COLO668 (cell line): ENCODE data around the gene GJA3.

Experiments used
- DNase-seq: peaks from one replicate; lab custom pipeline; 2025; ENCODE audit not compliant: unreplicated experiment; lab: John Stamatoyannopoulos, UW

GJA3 gene

DNA sequence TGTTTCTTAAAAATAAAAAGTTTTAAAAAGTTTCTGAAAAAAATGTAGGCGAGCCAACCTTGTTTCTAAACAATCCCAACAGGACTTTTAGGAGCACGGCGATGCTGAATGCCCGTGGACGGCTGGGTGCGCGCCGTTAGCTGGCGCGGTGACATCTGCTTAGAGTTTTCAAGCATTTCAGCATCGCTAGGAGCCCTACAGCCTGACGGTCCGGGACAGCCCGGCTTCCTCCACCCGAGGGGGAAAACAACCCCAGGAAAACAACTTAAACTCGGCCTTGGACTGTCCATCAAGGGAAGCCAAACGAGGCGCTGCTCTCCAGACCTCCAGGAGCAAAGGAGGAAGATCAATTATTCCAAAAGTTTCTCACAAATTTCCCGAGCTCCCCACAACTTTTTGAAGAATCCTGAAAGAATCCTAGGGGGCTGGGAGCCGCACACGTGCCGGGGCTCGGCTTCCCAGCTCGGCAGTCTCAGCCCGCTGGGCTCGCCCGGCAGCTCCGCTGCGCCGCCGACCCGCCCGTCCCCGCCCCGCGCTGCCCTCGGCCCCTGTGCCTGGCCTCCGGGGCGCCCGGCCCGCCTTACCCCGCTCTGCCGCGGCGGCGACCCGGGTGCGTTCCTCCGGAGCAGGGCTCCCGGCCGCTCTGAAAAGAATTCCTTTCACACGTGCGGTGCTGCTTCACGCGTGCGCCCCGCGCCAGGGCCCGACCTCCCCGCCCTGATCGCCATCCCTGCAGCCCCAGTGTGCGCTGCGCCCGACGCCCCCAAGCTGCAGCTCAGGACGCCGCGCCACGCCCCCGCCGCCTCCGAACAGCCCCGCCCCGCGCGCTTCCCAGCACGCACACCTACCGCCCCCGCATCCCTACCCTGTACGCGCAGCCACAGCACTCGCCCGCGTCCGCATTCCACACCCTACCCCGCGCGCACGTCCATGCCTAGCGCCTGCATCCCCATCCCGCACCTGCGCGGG, at the start of gene GJA3:
TSS of gene GJA3 (minus strand) at position 747 of the 969 bp plus-strand sequence. CDS start 17,764 bp downstream, outside the sequence.
- DNase-seq = peak; percentile 56

DNA sequence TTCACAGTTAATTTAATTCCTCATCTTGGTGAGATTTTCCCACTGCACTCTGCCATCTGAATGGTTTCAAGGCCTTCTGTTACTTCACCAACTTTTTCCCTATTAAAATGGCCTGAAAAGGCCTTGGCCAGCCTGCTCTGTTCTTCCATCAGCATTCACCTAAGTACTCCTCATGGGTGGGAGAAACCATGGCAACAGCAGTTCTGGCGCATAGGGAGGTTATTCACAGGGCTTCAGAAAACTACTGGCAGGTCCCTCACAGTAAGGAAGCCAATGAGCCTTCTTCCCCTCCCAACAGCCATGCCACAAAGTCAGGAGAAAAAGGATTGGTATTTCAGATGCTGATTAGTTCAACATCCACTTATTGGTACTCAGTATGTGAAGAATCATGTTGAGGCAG, 49.1 kb upstream of the GJA3 start:
- DNase-seq = no peak

DNA sequence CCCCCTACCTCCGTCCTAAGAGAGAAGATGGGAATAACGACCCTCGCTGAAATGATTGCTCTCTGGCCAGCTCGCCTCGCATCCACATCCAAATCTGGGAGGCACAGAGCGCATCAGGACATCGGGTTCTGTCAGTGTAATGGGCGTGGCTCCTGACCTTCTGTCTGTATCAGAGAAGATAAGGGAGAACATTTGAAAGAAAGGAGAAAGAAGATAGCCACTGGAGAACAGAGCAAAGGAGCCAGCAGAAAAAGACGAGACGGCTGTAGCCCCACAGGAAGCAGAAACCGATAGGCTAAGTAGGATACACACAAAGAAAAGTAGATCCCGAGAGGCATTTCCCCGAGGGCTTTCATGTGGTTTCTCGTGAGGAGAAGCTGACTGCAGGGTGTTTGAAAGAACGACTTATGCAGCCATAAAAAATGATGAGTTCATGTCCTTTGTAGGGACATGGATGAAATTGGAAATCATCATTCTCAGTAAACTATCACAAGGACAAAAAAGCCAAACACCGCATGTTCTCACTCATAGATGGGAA, 45.9 kb upstream of the GJA3 start:
- no peak for DNase-seq

DNA sequence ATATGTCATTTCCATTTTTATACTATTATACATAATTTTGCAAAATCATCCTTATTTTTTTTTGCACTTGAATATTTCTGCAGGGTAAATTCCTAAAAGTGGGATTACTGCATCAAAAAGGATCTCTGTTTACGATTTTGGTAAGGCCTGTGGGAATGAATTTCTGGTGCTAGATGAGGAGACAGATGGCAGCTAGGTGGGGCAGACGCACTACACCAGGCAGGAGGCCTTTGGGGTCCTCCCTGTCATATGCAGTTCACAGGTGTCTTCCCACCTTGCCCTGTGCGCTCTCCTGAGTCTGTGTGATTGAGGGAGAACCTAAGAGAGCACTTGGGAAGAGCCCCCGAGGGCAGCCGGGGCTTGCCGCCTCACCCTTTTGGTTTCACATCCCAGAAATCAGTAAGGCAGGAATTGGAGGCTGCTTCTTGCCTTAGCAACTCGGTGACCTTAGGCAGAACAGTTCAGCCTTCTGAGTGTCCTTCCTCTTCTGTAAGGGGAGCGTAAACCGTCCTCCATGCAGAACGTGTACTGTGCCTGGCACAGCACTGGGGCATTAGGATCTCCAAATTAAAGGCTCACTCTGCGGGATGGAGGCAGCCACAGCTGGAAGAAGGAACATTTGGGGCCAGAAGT, 45.3 kb upstream of the GJA3 start:
- no peak for DNase-seq

DNA sequence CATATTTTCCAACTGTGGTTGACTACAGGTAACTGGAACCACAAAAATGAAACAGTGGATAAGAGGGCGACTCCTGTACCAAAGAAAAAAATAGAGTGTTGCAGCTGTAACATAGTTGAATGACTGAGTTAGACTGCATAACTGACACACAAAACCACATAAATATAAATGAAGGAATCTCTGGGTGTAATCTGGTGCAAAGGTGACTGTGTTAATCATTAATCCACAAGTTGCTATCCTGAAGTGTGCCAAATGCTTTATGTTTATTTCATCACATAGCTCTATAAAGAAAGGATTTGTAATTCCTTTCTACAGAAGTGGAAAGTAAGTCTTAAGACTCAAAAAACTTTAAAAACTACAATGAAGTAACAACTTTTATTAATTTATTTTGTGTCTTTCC, 37.9 kb upstream of the GJA3 start:
- DNase-seq = no peak

DNA sequence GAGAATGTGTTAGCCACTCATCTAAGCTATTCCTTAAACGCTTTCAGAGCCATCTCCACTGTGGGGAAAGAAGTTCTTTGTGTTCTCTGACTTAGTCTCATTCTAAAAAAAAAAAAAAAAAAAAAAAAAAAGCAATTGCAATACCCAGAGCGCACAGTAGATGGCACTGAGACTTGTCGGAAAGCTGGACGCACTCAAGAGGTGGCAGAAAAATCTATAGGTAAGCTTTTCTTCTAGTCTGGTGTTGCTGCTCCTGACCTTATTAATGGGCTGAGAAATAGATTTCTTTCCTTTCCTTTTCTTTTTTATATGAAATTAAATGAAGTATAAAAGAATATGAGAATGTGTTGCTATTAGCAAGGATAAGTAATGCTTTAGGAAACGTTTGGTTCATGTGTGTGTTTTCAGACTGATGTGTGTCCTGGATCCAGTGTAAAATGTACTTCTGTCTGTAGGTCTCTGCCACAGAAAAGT, 36.5 kb upstream of the GJA3 start:
- no peak for DNase-seq

DNA sequence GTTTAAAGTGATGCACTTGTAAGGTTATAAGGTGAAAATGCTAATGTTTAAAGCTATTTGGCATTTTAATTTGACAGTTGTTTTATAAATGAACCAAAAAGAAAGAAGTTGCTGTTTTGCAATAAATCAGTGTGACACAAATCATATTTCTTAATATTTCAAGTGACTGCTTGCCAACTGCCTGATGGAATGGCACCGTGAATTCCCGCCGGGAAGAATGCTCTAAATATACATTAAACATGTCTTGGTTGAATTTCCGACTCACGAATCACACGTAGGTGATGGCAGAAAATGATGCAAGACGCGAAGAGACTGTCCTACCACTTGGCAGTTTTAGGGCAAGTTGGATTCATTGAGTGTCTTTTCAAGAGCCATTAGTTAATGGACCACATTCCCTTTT, 34.9 kb upstream of the GJA3 start:
- no peak for DNase-seq

DNA sequence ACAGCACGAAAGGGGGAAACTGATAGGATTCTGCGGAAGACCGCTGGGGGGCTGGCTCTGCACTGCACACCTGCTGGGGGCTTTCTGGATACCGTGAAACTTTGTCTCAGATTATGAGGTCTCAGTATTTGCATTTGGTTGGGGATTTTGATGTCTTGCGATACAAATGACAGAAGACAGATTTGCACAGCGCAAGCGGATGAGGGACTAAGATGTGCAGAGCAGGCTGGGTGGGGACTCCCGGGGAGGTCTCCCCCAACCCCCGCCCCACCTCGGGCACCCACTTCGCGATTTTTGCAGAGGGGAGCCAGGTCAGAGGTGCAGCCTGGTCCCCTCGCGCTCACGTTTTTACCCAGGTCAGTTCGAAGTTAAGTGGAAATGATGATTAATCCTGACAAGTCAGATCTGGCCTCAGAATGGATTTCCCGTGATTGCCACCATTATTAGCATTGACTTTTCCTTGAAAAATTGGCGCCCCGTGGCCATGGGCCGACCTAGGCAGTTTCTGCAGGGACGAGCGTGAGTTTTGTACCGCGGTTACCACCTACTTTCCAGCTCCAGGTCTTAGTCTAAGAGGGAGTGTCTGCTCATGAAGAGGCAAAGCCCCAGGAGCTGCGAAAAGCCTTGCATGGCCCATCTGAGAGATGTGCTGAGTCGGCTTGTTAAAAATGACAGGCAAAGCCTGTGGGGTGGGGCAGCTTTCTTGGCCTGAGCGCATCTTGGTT, 33.2 kb upstream of the GJA3 start:
- no peak for DNase-seq

DNA sequence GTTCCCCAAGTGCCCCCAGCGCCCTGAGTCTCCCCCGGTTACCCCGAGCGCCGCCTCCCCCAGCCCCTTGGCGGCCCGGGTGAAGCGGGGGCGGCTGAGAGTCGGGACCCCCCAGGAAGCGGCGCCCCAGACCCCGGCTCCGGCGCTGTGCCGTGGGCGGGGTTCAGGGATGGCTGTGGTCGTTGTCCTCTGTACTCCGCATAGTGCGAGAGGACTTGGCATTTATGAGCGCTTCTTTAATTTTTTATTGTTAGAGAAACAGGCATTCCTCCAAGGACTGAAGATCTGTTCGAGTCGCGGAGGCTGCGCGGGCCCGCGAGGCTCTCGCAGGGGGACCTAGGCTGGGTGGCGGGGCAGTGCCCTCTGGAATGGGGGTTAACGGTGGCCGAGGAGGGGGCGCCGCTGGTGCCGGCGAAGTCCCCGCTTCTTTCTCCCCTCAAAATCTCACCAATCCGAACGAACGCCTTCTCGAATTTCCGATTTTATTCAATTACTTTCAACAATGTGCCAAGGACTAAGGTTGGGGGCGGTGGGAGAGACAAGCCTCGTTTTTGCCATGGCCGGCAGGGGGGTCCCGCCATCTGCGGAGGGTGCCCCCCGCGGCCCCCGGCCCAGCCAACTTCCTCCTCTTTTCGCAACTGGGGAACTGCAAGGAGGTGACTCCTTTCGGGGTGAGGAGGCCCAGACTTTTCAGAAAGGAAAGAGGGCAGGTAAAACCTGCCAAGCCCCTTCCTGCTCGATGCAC, 32.5 kb upstream of the GJA3 start:
- no peak for DNase-seq

DNA sequence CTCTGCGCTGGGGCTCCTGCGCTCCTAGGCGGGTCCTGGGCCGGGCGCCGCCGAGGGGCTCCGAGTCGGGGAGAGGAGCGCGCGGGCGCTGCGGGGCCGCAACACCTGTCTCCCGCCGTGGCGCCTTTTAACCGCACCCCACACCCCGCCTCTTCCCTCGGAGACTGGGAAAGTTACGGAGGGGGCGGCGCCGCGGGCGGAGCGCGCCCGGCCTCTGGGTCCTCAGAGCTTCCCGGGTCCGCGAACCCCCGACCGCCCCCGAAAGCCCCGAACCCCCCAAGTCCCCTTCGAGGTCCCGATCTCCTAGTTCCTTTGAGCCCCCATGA, 31.9 kb upstream of the GJA3 start, which contains the start of gene GJB2:
TSS of gene GJB2 (minus strand) at position 103 of the 326 bp plus-strand sequence. CDS start 3,357 bp downstream, outside the sequence.
- DNase-seq = peak; percentile 49

DNA sequence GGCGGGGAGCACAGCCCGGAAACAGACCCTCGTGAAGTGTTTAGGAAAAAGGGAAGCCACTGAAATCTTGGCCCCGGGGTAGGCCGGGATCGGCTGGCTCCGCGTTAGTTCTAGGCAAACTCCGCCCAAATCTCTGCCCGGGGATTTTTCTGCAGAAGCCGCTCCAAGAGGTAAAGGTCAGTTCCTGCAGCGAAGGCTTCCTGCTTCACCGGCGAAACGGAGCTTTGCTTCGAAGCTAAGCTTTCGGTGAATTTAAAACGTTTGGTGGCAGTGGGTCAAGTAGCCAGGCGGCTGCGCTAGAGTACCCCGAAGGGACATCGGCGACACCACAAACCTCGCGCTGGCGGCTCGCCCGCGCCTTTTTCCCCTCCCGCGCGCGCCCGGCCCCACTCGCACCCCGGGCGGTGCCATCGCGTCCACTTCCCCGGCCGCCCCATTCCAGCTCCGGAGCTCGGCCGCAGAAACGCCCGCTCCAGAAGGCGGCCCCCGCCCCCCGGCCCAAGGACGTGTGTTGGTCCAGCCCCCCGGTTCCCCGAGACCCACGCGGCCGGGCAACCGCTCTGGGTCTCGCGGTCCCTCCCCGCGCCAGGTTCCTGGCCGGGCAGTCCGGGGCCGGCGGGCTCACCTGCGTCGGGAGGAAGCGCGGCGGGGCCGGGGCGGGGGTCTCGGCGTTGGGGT, 31.4 kb upstream of the GJA3 start:
- peak; percentile 51 for DNase-seq

DNA sequence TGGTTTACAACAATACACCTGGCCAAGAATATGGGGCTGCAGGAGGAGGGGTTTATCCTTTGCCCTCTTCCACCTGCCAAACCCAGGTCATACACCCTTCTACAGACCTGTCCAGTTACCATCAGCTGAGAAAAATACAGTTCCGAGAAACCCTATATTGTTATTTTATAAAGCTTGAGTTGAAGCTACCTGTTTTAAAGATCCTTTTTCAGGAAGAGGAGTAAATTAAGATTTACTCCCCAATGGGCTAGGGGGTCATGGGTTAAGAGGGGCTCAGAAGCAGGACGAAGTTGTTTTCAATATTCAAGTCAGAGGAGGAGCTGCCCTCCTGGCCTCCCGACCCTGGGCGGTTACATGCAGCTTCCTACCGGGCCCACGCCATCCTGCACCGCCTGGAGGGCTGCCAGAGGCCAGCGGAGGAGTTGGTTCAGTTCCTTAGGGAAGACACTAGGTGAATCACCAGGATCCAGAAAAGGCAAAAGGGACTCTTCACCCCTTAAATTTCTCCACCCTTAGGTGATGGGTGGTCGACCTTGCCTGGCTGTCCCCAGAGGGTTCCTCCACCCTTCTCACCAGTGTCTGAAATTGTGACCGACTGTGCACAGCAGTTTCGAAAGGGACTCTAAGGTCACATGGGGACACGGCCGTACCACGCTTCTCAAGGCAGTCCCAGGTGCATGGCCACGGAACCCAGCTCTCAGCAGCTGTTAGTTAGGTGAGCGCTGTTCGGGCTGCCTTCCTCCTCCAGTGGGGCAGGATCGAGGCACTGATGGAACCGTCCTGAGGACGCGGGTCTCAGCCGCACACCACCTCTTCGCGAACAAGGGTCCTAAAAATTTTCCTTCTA, 30.7 kb upstream of the GJA3 start:
- peak; percentile 48 for DNase-seq

DNA sequence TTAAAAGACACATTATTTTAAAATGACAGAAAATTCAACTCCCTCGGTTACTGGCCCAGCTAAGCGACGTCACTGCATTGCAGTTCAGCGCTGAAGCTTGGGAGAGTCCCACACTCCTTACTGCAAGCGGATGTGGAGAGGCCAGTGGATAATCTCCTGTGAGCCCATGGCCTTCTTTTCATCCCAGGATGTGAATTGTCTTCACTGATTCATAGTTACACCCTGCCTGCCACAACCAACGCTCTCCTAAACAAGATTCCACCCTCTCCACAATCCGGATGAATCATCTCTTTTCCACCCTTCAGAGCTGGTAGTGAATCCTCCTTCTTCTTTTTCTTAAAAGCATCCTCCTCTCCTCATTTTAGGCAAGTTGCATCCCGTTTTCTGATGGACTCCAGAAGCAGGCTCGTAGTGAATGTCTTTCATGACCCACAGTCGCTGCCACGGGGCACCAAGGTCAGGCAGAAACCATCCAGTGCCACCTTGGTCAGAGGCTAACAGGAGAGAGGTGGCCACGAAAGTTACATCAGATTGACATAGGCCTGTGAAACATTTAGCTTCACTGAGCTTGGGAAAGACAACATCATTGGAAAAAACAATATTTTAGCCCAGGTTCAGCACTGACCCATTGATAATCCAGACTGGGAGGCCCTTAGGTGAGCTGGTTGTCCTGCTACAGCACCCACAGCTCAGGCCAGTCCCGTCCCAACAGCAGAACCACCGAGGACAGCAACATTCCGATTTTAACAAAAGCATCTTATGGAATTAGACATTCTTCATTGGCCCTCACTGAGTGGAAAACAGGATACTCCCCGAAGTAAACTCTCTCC, 29.8 kb upstream of the GJA3 start:
- DNase-seq = no peak

DNA sequence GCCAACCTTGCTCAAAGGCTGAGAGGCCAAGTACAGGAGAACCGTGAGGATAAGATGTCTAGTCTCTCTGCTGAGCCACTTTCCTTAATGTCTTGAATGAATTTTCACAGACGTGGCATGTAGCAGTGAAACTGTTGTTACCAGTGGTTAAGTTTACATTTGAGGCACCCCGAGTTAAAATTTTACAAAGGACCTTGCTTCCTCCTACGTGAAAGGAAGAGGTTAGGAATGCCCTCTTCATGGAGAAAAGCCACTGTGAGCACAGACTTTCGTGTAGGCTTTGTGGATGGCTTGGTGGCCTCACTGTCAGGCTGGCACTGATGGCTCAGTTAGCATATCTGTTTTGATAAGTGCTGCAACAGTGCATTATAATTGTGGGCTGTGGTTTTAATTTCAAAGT, 29.2 kb upstream of the GJA3 start:
- no peak for DNase-seq

DNA sequence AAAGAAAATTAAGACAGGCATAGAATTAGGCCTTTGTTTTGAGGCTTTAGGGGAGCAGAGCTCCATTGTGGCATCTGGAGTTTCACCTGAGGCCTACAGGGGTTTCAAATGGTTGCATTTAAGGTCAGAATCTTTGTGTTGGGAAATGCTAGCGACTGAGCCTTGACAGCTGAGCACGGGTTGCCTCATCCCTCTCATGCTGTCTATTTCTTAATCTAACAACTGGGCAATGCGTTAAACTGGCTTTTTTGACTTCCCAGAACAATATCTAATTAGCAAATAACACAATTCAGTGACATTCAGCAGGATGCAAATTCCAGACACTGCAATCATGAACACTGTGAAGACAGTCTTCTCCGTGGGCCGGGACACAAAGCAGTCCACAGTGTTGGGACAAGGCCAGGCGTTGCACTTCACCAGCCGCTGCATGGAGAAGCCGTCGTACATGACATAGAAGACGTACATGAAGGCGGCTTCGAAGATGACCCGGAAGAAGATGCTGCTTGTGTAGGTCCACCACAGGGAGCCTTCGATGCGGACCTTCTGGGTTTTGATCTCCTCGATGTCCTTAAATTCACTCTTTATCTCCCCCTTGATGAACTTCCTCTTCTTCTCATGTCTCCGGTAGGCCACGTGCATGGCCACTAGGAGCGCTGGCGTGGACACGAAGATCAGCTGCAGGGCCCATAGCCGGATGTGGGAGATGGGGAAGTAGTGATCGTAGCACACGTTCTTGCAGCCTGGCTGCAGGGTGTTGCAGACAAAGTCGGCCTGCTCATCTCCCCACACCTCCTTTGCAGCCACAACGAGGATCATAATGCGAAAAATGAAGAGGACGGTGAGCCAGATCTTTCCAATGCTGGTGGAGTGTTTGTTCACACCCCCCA, 28.1 kb upstream of the GJA3 start:
- DNase-seq = no peak

DNA sequence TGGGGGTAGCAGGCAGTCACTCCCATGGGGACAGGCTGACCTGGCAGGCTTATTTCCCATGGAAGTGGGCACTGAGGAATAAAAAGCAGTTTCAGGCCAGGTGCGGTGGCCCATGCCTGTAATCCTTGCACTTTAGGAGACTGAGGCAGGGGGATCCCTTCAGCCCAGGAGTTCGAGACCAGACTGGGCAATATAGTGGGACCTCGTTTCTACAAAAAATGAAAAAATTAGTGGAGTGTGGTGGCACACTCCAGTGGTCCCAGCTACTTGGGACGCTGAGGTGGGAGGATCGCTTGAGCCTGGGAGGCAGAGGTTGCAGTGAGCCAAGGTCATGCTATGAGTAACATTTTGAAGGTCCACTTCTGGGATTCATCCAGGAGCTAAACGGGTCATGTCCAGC, 25.9 kb upstream of the GJA3 start:
- no peak for DNase-seq

DNA sequence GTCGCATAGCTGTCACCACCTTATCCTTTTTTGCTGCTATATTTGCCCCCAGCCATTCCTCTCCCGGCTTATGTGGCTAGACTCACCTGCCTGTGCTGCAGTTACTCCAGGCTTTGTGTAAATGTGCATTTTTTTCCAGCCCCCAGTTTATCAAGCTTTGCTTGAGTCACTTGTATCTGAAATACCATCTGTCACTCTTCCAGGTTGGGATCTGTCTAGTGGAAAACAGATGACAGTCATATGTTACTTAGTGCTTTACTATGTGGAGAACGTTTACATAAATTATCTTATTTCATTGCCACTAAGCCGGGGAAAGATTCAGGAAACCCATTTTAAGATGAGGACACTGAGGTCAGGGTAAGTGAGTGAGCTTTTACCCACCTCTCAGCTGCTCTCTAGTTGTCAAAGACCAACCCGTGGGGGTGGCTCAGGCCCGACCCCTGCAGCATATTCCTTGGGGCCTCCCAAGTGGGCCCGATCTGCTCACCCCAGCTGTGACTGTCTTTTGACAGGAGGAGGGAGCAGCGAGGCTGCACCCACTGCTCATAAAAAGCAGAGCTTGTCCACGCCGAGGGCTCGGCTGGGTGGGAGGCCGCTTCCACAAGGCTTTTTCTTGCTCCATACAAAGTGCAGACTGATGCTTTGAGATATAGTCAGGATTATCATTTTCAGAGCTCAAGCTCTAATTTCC, 24.7 kb upstream of the GJA3 start:
- DNase-seq = no peak
